Measurements from ENCODE around the gene SMYD2.
A peak's percentile ranks its signal among the peaks of the same experiment; 100 is the strongest.

Gene SMYD2

GRCh38 chr1:214248311-214249085 lies 32.5 kb upstream of the SMYD2 start:
- TF ChIP-seq SPI1 (IDR thresholded peaks at IDR 0.05; ENCODE audit: low read depth, low read length) (no peak), PAX5 (IDR thresholded peaks at IDR 0.05; ENCODE audit: insufficient read depth, low read length, severe bottlenecking) (no peak), POLR2A (IDR thresholded peaks at IDR 0.05; ENCODE audit: low read depth, low read length) (no peak), POU2F2 (IDR thresholded peaks at IDR 0.05; ENCODE audit: low read depth, low read length) (no peak), POLR2AphosphoS5 (IDR thresholded peaks at IDR 0.05; ENCODE audit: low read depth, low read length) (no peak), TAF1 (IDR thresholded peaks at IDR 0.05; ENCODE audit: low read depth, low read length) (no peak)
- no peak for DNase-seq (ENCODE audit: insufficient read length, low spot score)
- FAIRE-seq, result no peak

GRCh38 chr1:214249651-214250050 lies 31.3 kb upstream of the SMYD2 start:
- TF ChIP-seq POLR2AphosphoS5 (IDR thresholded peaks at IDR 0.05; ENCODE audit: low read depth, low read length), result no peak
- TF ChIP-seq PAX5 (IDR thresholded peaks at IDR 0.05; ENCODE audit: insufficient read depth, low read length, severe bottlenecking), result no peak
- no peak for TF ChIP-seq TAF1 (IDR thresholded peaks at IDR 0.05; ENCODE audit: low read depth, low read length)
- no peak for TF ChIP-seq POU2F2 (IDR thresholded peaks at IDR 0.05; ENCODE audit: low read depth, low read length)
- TF ChIP-seq SPI1 (IDR thresholded peaks at IDR 0.05; ENCODE audit: low read depth, low read length), result no peak
- TF ChIP-seq POLR2A (IDR thresholded peaks at IDR 0.05; ENCODE audit: low read depth, low read length), result no peak
- no peak for DNase-seq (ENCODE audit: insufficient read length, low spot score)
- FAIRE-seq, result no peak

- FAIRE-seq (no peak), DNase-seq (ENCODE audit: insufficient read length, low spot score) (no peak)
- TF ChIP-seq PAX5 (IDR thresholded peaks at IDR 0.05; ENCODE audit: insufficient read depth, low read length, severe bottlenecking), result no peak
- no peak for TF ChIP-seq POLR2A (IDR thresholded peaks at IDR 0.05; ENCODE audit: low read depth, low read length)
Measured at GRCh38 chr1:214251354-214251753, 29.6 kb upstream of the SMYD2 start.

GRCh38 chr1:214255509-214255908 lies 25.4 kb upstream of the SMYD2 start:
- no peak for FAIRE-seq

GRCh38 chr1:214259353-214259977 lies 21.5 kb upstream of the SMYD2 start:
- FAIRE-seq (no peak), DNase-seq (ENCODE audit: insufficient read length, low spot score) (no peak)
- no peak for TF ChIP-seq SPI1 (IDR thresholded peaks at IDR 0.05; ENCODE audit: low read depth, low read length)
- TF ChIP-seq POU2F2 (IDR thresholded peaks at IDR 0.05; ENCODE audit: low read depth, low read length), result no peak
- TF ChIP-seq POLR2AphosphoS5 (IDR thresholded peaks at IDR 0.05; ENCODE audit: low read depth, low read length), result no peak
- no peak for TF ChIP-seq PAX5 (IDR thresholded peaks at IDR 0.05; ENCODE audit: insufficient read depth, low read length, severe bottlenecking)
- no peak for TF ChIP-seq POLR2A (IDR thresholded peaks at IDR 0.05; ENCODE audit: low read depth, low read length)
- TF ChIP-seq TAF1 (IDR thresholded peaks at IDR 0.05; ENCODE audit: low read depth, low read length), result no peak

More at GRCh38 chr1:214255509-214255908, 25.4 kb upstream of the SMYD2 start:
- no peak for TF ChIP-seq POLR2AphosphoS5 (IDR thresholded peaks at IDR 0.05; ENCODE audit: low read depth, low read length)
- no peak for TF ChIP-seq TAF1 (IDR thresholded peaks at IDR 0.05; ENCODE audit: low read depth, low read length)
- no peak for TF ChIP-seq SPI1 (IDR thresholded peaks at IDR 0.05; ENCODE audit: low read depth, low read length)
- no peak for TF ChIP-seq POU2F2 (IDR thresholded peaks at IDR 0.05; ENCODE audit: low read depth, low read length)
- TF ChIP-seq PAX5 (IDR thresholded peaks at IDR 0.05; ENCODE audit: insufficient read depth, low read length, severe bottlenecking), result no peak
- TF ChIP-seq POLR2A (IDR thresholded peaks at IDR 0.05; ENCODE audit: low read depth, low read length), result no peak
- DNase-seq (ENCODE audit: insufficient read length, low spot score), result no peak

- FAIRE-seq (no peak), DNase-seq (ENCODE audit: insufficient read length, low spot score) (no peak)
- no peak for TF ChIP-seq POLR2A (IDR thresholded peaks at IDR 0.05; ENCODE audit: low read depth, low read length)
- TF ChIP-seq POLR2AphosphoS5 (IDR thresholded peaks at IDR 0.05; ENCODE audit: low read depth, low read length), result no peak
- no peak for TF ChIP-seq SPI1 (IDR thresholded peaks at IDR 0.05; ENCODE audit: low read depth, low read length)
- TF ChIP-seq PAX5 (IDR thresholded peaks at IDR 0.05; ENCODE audit: insufficient read depth, low read length, severe bottlenecking), result no peak
- no peak for TF ChIP-seq TAF1 (IDR thresholded peaks at IDR 0.05; ENCODE audit: low read depth, low read length)
- no peak for TF ChIP-seq POU2F2 (IDR thresholded peaks at IDR 0.05; ENCODE audit: low read depth, low read length)
Measured at GRCh38 chr1:214260561-214261205, 20.3 kb upstream of the SMYD2 start.

- DNase-seq (ENCODE audit: insufficient read length, low spot score) (peak; percentile 25), FAIRE-seq (peak; percentile 93)
- no peak for TF ChIP-seq POLR2AphosphoS5 (IDR thresholded peaks at IDR 0.05; ENCODE audit: low read depth, low read length)
- TF ChIP-seq SPI1 (IDR thresholded peaks at IDR 0.05; ENCODE audit: low read depth, low read length), result no peak
- no peak for TF ChIP-seq POLR2A (IDR thresholded peaks at IDR 0.05; ENCODE audit: low read depth, low read length)
- TF ChIP-seq PAX5 (IDR thresholded peaks at IDR 0.05; ENCODE audit: insufficient read depth, low read length, severe bottlenecking), result no peak
- TF ChIP-seq TAF1 (IDR thresholded peaks at IDR 0.05; ENCODE audit: low read depth, low read length), result no peak
- TF ChIP-seq POU2F2 (IDR thresholded peaks at IDR 0.05; ENCODE audit: low read depth, low read length), result no peak
Measured at GRCh38 chr1:214261206-214262123, 19.5 kb upstream of the SMYD2 start.

- DNase-seq (ENCODE audit: insufficient read length, low spot score) (no peak), FAIRE-seq (no peak)
- no peak for TF ChIP-seq TAF1 (IDR thresholded peaks at IDR 0.05; ENCODE audit: low read depth, low read length)
- TF ChIP-seq POU2F2 (IDR thresholded peaks at IDR 0.05; ENCODE audit: low read depth, low read length), result no peak
- TF ChIP-seq POLR2A (IDR thresholded peaks at IDR 0.05; ENCODE audit: low read depth, low read length), result no peak
- TF ChIP-seq PAX5 (IDR thresholded peaks at IDR 0.05; ENCODE audit: insufficient read depth, low read length, severe bottlenecking), result no peak
- TF ChIP-seq POLR2AphosphoS5 (IDR thresholded peaks at IDR 0.05; ENCODE audit: low read depth, low read length), result no peak
- no peak for TF ChIP-seq SPI1 (IDR thresholded peaks at IDR 0.05; ENCODE audit: low read depth, low read length)
Measured at GRCh38 chr1:214264196-214264595, 16.8 kb upstream of the SMYD2 start.
